Measurements from ENCODE around the gene WDR33.
"Not testable (repeated sequence)": the region's sequence is repeated elsewhere in the genome, so short reads cannot be mapped to it uniquely, and the experiment has no call there.

WDR33 gene

DNA sequence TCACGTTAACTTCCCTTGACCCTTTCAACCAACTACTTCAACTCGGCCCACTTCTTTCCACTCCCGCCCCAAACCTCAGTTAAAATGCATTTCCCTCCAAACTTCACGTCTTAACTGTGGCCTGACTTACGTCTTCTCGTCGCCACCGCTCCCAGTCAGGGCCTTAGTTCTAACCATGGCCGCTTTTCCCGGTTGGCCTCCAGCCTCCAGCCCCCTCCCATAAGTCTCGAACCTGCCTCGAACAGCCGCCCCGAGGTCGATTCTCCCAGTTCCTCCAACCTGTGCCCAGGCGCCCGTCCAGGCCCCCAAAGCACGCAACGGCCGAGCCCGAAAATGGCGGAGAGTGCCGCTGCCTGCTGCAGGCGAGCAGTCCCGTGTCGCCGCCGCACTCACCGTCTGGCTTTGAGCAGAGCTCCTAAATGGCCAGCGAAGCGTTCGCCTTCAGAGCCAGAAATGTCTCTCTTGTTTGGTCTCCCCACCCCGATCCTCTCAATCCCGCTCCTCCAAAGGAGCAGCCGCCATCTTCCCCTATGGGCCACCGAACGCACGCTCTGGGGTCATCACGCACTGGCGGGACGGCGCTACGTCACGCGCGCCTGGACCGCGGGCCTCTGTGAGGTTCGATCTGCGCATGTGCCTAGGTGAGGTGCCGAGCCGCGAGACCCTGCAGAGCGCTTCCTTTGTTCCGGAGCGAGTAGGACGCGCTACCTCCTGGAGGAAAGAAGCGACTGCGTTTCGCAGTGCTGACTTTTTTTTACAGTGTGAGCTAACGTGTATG lies at the start of gene WDR33:
WDR33 (minus strand) TSS at position 553 of the 778 bp plus-strand sequence. CDS start 40,190 bp downstream, outside the sequence.
- DNase-seq = peak; percentile 94 to 95

DNA sequence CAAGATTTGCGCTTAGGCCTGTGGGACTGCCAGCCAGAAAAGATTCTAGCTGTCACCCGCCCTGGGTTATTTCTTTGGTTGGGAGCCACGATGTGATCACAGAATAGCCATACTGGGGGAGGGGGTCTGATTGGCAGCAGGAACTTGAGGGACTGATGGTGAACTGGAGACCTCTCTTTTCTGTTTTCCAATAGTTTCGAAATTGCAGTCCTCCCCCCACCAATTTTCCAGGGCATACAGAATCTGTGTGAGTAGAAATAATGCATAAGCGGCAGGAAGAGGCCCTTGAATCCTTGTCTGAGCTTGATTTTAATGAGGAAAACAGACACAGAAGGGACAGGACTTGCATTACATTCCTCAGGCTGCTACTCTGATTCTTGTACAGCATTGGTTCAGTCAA lies 49.2 kb upstream of the WDR33 start:
- no peak for DNase-seq

DNA sequence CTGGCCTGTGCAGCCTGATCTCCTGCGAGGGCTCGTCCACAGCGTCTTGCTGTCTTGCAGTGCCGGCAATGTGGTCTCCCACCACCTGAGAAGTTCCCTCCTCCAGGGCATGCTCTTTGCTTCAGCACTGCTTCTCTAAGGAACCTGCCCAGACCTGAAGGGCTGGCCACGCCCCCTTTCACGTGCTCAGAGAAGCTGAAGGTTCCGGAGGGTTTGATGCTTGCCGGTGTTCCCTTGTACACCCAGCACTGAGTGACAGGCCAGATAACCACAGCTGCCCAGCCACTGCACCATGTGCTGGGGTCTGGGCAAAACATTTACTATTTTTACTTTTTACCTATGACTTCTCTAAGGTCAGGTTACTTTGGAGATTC lies 48.7 kb upstream of the WDR33 start:
- DNase-seq = peak; percentile 73 to 77

DNA sequence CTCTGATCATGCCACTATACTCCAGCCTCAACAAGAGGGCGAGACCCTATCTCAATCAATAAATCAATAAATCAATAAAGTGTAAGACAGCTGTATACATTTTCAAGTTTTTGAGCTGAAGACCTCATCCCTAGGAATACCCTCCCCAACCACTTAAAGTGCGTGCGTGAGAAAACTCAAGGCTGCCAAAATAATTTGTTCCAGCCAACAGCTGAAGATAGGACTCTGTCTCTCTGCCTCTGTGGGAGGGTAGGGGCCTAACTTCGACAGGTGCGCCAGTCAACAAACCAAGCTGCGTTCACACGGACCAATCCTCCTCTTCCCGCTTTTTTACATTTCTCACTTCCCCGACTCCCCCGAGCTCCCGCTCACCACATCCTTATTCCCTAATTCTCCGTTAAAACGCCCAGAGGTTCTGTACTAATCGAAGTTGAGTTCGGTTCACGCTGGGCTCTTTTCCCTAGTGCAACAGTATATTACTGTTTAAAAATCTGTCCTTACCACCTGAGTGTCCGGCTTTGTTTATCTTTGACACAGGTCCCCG lies 46.4 kb upstream of the WDR33 start:
- DNase-seq = no peak

DNA sequence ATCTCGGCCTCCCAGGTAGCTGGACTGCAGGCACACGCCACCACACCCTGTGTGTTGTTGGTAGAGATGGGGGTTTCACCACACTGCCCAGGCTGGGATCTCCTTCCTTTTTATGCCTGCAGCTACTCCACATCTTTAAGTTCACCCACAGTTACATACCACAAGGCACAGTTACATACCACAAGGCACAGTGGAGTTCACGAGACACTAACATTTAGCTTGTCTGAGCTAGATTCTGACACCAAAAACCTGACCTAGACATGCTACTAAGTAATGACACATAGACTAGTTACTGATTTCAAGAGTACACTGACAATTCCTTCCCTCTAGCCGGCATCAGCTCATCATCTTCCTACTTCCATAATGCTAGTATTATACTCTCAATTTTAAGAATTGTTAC lies 42.7 kb upstream of the WDR33 start:
- no peak for DNase-seq

DNA sequence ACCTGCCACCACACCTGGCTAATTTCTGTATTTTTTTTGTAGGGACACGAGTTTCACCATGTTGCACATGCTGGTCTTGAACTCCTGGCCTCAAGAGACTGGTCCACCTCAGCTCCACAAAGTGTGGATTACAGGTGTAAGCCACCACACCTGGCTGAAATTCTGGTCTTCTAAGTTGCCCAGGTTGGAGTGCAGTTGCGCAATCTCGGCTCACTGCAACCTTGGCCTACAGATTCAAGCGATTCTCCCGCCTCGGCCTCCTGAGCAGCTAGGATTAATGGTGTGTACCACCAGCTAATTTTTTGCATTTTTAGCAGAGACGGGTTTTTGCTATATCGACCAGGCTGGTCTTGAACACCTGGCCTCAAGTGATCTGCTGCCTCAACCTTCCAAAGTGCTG lies 41.4 kb upstream of the WDR33 start:
- DNase-seq = no peak

DNA sequence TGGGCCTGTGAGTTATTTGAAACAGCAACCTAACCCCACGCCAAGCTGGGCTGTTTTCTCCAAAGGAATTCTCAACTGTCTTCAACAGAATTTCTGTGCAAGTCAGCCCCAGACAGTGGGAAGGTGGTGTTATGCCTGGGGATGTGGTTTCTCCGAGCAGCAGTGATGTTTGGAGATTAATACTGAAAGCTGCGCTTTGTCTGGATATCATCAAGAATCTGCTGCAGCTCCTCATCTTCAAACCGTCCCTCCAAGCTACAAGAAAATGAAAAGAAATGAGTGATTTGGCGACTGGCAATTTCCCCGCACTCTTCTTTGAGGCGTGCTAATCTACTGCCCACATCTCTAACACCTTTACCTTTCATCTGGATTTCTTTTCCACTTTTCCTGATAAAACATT lies 37.0 kb upstream of the WDR33 start:
- DNase-seq = no peak

DNA sequence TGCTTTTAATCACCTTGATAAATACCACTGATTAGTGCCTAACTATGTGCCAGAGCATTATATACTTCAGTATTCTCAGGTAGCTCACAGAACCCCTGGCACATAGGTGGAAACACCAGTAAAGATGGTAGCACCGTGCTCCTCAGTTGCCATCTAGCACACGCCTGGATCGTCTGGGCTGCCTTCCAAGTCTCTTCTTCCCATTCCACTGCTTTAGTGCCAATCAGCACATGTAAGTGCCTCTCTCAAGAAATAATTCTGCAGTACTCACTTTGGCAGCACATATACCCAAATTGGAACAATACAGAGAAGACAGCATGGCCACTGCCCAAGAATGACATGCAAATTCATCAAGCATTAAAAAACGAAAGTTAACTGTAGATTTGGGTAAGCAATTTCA lies 34.0 kb upstream of the WDR33 start:
- no peak for DNase-seq

DNA sequence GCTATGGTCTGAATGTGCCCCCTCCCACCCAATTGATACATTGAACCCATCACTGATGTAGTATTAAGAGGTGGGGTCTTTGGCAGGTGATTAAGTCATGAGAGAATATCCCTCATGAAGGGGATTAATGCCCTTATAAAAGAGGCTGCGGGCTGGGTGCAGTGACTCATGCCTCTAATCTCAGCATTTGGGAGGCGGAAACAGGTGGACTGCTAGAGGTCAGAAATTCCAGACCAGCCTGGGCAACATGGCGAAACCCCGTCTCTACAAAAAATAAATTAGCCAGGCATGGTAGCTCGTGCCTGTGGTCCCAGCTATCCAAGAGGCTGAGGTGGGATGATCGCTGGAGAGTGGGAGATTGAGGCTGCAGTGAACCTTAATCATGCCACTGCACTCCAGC lies 32.7 kb upstream of the WDR33 start:
- DNase-seq = no peak

DNA sequence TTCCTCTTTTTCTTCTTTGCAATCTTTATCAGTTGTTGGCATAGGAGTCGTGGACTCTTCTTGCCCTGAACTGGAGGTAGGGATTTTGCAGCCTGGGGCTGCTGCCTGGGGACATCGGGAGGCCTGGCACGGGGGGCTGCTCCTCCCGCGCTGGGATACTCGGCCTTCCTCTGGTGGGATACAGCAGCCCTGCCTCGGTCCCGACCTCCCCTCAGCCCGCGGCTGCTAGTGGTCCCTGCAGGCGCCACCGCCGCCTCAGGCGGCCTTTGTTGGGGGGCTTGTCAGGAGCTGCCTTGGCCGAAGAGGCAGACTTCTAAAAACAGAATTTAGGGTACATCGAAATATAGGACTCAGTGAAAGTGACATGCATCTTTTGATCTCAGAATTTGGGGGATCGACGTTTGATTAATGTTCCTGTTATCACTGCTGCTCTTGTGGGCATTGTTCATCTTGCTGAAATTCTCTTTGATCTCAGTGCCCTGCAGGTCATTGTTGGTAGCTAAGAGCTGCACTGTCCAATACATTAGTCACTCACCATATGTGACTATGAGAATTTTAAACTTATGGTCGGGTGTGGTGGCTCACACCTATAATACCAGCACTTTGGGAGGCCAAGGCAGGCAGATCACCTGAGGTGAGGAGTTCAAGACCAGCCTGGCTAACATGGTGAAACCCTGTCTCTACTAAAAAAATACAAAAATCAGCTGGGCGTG lies 30.7 kb upstream of the WDR33 start:
- no peak for DNase-seq

DNA sequence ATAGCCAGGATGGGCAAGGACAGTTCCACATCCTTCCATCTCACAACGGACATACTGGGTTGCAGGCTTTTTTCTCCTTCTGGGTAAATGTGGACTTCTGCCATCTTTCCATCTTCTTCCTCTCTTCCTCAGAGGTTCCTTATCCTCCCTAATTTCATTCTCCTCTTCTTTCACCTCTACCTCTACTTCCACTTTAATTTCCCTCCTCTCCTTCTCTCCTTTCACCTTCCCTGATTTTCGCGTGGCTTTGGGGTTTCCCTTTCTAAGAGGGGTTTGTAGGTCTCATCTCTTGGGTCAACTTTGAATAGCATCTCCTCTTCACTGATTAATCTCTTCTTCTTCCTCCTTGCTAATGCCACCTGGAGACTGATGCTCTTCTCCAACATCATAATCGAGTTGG lies 29.9 kb upstream of the WDR33 start:
- DNase-seq = no peak

DNA sequence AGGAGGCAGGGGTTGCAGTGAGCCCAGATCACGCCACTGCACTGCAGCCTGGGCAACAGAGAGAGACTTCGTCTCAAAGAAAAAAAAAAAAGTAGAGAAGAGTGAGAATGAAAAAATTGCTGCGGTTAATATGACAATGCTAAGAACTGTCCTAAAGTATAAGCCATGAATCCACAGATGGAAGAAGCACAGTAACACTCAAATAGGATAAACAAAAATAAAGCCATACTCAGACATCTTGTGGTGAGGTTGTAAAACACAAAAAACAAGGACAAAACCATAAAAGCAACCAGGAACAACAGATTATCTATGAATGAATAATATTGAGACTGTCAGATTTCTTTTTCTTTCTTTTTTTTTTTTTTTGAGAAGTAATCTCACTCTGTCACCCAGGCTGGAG lies 24.0 kb upstream of the WDR33 start:
- no peak for DNase-seq

DNA sequence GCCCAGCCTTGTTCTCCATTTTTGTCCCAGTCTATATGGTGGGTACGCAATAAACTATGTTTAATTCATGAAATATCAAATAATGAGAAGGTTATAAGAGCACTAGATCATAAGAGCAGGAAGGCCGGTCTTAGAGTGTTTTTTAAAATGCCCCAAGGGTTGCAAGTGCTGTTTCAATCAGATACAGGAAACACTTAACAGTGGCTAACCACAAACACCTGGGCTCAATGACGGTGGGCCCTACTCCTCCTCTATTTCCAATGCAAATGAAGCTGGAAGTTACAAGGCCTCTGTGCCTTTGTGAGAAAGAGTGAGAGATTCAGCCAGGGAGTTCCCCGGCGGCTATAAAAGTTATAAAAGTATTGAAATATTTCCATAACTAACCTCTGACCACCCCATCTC lies 18.9 kb upstream of the WDR33 start:
- DNase-seq = peak; percentile 70 to 72

DNA sequence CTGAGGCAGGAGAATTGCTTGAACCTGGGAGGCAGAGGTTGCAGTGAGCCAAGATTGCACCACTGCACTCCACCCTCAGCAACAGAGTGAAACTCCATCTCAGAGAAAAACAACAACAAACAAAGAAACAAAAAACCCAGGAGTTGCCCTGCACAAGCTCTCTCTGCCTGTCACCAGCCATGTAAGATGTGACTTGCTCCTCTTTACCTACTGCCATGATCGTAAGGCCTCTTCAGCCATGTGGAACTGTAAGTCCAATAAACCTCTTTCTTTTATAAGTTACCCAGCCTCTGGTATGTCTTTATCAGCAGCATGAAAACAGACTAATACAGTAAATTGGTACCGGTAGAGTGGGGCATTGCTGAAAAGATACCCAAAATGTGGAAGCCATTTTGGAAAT lies 15.7 kb upstream of the WDR33 start:
- DNase-seq = not testable (repeated sequence)

DNA sequence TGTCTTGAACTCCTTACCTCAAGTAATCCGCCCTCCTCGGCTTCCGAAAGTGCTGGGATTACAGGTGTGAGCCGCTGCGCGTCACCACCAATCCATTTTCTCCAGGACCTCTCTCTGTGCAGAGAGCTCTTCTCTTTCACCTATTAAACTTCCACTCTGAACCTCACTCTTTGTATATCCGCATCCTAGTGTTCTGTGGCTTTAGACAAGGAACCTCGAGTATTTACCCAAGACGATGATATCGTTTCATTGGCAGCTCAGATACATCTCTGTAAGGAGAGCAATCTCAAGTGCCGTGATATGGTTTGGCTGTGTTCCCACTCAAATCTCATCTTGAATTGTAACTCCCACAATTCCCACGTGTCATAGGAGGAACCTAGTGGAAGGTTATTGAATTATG lies 15.1 kb upstream of the WDR33 start:
- DNase-seq = no peak

DNA sequence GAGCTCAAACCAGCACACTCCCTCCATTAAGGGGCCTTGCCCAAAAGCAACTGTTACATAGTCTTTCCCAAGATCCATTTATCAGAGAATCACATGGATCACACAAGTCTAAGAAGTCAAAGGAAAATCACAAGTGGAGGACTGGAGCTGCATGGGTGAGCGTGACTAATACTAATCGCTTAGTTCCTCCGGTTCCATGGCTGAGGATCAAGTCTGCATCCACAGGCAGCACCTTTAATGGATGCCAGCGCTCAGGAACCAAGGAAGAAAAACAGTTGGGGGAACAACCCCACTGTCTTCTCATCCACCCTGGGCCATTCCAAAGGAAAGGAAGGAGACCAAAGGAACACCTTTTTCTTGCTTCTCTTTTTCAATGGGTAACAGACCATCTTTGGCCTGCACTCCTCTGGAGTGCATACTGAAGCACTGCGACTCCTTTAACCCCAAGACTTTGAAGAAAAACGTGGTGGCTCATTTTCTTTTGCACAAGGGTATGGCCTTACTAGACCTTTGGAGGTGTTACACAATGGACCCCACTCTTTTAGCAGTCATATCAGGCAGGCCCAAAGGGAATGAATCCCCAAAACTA lies 9.2 kb upstream of the WDR33 start:
- no peak for DNase-seq

DNA sequence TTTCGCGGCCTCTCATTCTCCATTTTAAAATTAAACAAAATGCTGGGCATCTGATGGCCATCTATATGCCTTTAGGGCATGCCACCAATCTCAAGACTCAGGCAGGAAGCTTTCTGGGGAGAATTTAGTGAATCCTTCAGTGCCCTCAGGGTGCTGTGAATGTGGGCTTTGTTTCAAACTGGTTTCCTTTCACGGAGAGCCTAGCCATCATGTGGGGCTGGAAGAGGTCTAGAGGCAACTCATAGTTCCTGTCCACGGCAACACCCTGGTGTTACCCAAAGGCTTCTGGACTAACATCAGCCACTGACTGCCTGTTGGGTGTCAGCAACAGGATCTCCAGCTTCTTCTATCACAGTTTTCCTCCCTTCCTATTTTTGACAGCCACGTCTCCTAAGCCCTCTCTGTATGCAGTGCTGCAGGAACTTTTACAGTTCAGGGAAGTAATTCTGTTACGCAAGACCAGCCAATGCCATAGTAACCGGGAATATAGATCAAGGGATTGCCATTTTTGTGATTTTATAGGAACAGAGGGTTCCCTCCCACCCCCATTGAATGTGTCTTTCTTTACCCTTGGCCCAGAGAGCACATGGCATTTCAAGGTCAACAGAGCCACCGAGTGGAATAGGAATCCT lies 7.9 kb upstream of the WDR33 start:
- DNase-seq = no peak

DNA sequence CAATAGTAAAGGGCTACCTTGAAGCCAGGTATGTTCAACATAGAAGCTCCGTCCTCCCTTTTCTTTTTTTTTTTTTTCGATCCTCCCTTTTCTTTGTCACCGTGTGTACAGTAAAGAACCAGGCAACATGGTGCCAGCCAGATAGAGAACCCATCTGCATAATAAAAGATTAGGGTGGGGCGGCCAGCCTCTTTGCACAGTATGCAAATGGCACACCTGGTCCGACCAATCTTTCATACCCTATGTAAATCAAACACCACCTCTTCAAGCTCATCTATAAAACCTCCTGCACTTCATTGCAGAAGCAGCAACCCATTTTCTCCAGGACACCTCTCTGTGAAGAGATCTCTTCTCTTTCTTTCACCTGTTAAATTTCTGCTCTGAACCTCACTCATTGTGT lies 7.3 kb upstream of the WDR33 start:
- no peak for DNase-seq

DNA sequence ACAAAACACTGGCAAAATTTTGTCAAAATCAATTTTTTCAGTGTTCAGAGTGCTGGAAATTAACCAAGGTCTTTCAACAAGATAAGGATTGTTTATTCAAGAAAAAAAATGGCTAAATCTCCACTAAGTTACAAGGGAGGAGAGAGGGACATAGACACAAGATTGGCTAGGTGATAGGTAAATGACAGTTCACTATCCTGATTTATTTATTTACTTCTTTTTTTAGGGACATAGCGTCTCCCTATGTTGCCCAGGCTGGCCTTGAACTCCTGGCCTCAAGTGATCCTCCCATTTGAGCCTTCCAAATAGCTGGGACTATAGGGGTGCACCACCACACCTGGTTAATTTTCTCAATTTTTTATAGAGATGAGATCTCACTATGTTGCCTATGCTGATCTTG lies 3.7 kb upstream of the WDR33 start:
- no peak for DNase-seq

DNA sequence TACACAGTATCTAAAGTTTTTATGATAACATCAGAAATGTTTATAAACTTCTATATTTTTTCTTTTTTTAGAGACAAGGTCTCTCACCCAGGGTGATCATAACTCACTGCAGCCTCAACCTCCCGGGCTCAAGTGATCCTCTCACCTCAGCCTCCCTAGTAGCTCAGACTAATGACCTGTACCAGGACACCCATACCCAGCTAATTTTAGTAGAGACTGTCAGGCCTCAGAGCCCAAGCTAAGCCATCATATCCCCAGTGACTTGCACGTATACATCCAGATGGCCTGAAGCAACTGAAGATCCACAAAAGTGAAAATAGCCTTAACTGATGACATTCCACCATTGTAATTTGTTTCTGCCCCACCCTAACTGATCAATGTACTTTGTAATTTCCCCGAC lies 1.5 kb upstream of the WDR33 start:
- DNase-seq = not testable (repeated sequence)

DNA sequence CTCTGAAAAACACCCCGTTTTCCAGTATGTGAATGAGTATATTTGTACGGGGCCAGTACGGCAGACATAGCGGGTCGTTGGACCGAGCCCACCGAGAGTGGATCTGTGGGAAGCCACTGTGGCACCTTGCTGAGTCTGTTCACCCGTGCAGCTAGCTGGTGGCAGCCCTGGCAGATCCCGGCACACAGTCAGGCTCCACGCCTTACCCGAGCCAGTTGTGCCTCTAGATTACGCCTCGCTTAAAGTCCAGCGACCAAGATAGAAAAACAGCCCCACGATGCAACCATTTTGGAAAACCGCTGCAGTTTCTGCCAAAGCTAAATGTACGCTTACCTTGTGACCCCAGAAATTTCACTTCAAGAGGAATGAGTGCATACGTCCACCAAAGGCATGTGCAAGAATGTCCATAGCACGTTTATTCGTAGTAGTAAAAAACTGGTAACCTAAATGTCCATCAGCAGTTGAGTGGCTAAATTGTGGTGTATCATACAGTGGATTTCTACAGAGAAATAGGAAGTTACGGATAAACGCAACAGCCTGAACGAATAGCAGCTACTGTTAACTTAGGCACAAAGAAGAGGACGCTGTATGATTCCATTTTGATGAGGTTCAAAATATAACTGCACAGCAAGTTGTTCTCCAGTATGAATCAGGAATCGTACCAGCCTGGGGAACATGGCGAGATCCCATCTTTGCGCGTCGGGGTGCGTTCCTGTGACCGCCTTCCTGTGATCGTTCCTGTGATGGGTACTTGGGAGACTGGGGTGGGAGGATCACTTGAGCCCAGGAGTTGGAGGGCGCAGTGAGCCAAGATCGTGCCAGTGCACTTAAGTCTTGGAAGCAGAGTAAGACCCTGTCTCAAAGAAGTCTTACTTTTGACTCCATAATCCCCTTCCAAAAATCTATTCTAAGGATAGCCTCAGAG lies 688 bp upstream of the WDR33 start:
- DNase-seq = no peak

DNA sequence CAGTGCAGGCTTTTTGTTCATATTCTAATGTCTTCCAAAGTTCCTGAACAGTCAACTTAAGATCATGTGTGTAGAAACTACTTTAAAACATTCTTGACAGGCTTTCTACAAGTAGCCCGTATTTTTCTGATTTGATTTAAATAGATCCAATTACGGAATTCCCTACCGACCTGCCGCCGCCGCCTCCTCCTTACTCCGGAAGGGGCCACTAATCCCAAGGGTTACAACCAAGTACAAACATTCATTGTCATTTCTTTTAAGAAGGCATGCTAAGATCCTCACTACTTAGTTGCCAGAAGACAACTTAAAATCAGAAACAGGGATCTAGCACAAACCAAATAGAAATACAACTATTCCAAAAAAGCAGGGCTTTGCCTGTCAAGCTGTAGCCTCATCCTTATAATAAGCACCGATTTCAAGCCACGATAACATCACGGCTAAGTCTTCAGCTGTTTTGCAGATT lies 784 bp downstream of the WDR33 start:
- DNase-seq = no peak
